ENCODE measurements around the gene RNASEH2A.

DNA sequence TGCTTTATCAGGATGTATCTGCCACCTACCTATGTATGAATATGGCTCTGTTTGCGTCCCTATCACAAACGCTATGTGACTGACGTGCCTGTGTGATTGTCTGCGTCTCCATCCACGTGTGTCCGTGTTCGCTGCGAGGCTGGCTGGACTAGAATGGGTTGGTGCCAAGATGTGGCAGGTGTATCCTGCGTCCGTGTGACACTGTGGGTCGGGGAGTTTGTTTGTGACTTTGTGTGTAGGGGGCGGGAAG is 24.3 kb upstream of the RNASEH2A start:
- TF ChIP-seq, protein P1, sequence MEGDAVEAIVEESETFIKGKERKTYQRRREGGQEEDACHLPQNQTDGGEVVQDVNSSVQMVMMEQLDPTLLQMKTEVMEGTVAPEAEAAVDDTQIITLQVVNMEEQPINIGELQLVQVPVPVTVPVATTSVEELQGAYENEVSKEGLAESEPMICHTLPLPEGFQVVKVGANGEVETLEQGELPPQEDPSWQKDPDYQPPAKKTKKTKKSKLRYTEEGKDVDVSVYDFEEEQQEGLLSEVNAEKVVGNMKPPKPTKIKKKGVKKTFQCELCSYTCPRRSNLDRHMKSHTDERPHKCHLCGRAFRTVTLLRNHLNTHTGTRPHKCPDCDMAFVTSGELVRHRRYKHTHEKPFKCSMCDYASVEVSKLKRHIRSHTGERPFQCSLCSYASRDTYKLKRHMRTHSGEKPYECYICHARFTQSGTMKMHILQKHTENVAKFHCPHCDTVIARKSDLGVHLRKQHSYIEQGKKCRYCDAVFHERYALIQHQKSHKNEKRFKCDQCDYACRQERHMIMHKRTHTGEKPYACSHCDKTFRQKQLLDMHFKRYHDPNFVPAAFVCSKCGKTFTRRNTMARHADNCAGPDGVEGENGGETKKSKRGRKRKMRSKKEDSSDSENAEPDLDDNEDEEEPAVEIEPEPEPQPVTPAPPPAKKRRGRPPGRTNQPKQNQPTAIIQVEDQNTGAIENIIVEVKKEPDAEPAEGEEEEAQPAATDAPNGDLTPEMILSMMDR (IDR thresholded peaks at IDR 0.05; ENCODE audit: low read depth, low read length), result no peak
- no peak for TF ChIP-seq EZH2phosphoT487 (IDR thresholded peaks at IDR 0.05; ENCODE audit: low read depth)

All from OCI-LY3 (cell line).